Sigmoid colon (tissue), 7 donors: Measurements from ENCODE around the gene ANKRD33. TPM values are rescaled to one million over a fixed set of nuclear protein-coding genes. Genes with fewer than 3 reads are reported as not detected.

Source experiments
- DNase-seq: peaks from one replicate; pipeline ENCODE4 v3.0.0-alpha.2; 2019
- H3K27ac ChIP-seq, 4 donors: fragments of 200-600 bp; sonication (generic); one replicate each; pipeline ENCODE4 v1.5.1; 2016 to 2019; ENCODE audit warnings: mild to moderate bottlenecking in 1 of 4
- H3K27me3 ChIP-seq, 3 donors: fragments of 200-600 bp; sonication (generic); one replicate each; pipeline ENCODE4 v1.5.1; 2019; ENCODE audit warnings: mild to moderate bottlenecking in 1 of 3
- H3K36me3 ChIP-seq, 4 donors: fragments of 200-600 bp; sonication (generic); one replicate each; pipeline ENCODE4 v1.5.1; 2016 to 2019
- H3K4me1 ChIP-seq, 4 donors: fragments of 200-600 bp; sonication (generic); one replicate each; pipeline ENCODE4 v1.5.1; 2017 to 2019
- H3K4me3 ChIP-seq, 4 donors: fragments of 200-600 bp; sonication (generic); one replicate each; pipeline ENCODE4 v1.5.1; 2017 to 2019; ENCODE audit warnings: mild to moderate bottlenecking in 2 of 4, moderate library complexity in 1 of 4
- H3K9me3 ChIP-seq, 4 donors: fragments of 200-600 bp in 3 of 4; sonication (generic) in 3 of 4; one replicate each; pipeline versions ENCODE4 v1.5.1 to v1.6.1; 2013 to 2019
- EP300 ChIP-seq, 4 donors: sonication (generic); formaldehyde crosslinking; IDR thresholded peaks; one replicate each; pipeline ENCODE4 v1.6.1; 2017; ENCODE audit warnings: antibody characterized with exemption in 4 of 4
- POLR2A ChIP-seq, 2 donors: fragments of 450-650 bp; IDR thresholded peaks; one replicate each; pipeline ENCODE4 v1.6.1; 2016; ENCODE audit warnings: antibody characterized with exemption in 2 of 2, mild to moderate bottlenecking in 2 of 2, moderate library complexity in 2 of 2
- POLR2AphosphoS5 ChIP-seq, 4 donors: sonication (generic); formaldehyde crosslinking; IDR thresholded peaks; one replicate each; pipeline ENCODE4 v1.6.1; 2017; ENCODE audit warnings: antibody characterized with exemption in 4 of 4
- WGBS, 2 donors: extraction: QIAGEN DNeasy Blood & Tissue Kit; methylation state at CpG; one replicate each; pipeline ENCODE4 v1.1.7; 2013; 5-methylcytosine and 5-hydroxymethylcytosine counted together
- intact Hi-C: fragments of 100-400 bp; cut with DNase I; formaldehyde crosslinking; loops from one replicate; pipeline ENCODE4 v1.15.1; 2023
- polyA plus RNA-seq, 3 donors: library from polyadenylated mRNA; stranded (reverse); fragments of 200-250 nt; gene quantifications; one replicate each; pipeline ENCODE4 v1.2.3, GENCODE V29; 2013
- total RNA-seq, 4 donors: library from RNA; depleted of rRNA; stranded (reverse); fragments of >200 nt; gene quantifications; one replicate each; pipeline ENCODE4 v1.1.0, GENCODE V29; 2016
- TF ChIP-seq, protein P1 (sequence below), 4 experiments: fragments of 450-650 bp in 3 of 4; fragments of 200-600 bp in 1 of 4; IDR thresholded peaks; one replicate each; pipeline ENCODE4 v1.5.1; 2016 to 2019; ENCODE audit warnings: antibody characterized with exemption in 4 of 4, mild to moderate bottlenecking in 3 of 4, moderate library complexity in 2 of 4
- donor health status: healthy with polysubstance abuse.
- donor health status: Bipolar disorder and iron deficiency.
- donor health status: healthy.

The ANKRD33 gene
- total and polyA plus RNA-seq, 7 donors = 0.16 TPM; not detected in 6

DNA sequence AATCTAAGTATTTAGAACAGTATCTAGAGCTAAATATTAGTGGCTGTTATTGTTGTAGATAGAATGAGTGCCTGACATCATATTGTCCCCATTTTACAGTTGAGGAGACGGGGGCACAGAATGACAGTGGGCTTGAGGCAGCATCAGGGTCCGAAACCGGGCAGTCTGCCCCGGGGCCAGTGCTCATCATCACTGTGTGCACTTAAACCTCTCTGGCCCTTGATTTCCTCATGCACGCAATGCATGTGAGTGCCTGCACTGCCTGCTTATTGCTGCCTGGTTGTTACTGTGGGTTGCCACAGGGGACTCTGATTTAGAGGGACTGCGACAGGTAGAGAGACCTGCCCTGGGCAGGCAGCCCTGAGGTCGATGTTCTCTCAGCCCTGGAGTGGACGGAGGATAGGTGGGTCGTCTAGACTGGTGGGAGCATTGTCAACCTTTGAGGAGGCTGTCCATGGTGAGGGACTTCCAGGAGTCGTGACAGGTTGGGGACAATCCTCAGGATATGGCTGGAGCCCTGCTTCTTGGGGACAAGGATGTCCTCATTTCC, 29.2 kb downstream of the ANKRD33 start:
- TF ChIP-seq EP300 (IDR thresholded peaks at IDR 0.05) (no peak), POLR2A (IDR thresholded peaks at IDR 0.05) (no peak), POLR2AphosphoS5 (IDR thresholded peaks at IDR 0.05) (no peak)
- TF ChIP-seq, protein P1, sequence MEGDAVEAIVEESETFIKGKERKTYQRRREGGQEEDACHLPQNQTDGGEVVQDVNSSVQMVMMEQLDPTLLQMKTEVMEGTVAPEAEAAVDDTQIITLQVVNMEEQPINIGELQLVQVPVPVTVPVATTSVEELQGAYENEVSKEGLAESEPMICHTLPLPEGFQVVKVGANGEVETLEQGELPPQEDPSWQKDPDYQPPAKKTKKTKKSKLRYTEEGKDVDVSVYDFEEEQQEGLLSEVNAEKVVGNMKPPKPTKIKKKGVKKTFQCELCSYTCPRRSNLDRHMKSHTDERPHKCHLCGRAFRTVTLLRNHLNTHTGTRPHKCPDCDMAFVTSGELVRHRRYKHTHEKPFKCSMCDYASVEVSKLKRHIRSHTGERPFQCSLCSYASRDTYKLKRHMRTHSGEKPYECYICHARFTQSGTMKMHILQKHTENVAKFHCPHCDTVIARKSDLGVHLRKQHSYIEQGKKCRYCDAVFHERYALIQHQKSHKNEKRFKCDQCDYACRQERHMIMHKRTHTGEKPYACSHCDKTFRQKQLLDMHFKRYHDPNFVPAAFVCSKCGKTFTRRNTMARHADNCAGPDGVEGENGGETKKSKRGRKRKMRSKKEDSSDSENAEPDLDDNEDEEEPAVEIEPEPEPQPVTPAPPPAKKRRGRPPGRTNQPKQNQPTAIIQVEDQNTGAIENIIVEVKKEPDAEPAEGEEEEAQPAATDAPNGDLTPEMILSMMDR (IDR thresholded peaks at IDR 0.05) = no peak
- intact Hi-C loops = no loop called here
- no peak for DNase-seq
- WGBS, 2 donors = 91 to 92% methylated on average over 10 of the region's 10 CpGs
- Histone ChIP-seq H3K4me3 (no peak overlapping the region), H3K9me3 (no peaks in the 10 kb centered on the region), H3K27ac (no peak overlapping the region), H3K27me3 (peaks cover 0 to 7% (median 0%) of the 10 kb centered on the region in 3 donors), H3K36me3 (peaks cover 0 to 9% (median 0%) of the 10 kb centered on the region in 4 donors), H3K4me1 (peaks cover 0 to 11% (median 7%) of the 10 kb centered on the region in 4 donors)

DNA sequence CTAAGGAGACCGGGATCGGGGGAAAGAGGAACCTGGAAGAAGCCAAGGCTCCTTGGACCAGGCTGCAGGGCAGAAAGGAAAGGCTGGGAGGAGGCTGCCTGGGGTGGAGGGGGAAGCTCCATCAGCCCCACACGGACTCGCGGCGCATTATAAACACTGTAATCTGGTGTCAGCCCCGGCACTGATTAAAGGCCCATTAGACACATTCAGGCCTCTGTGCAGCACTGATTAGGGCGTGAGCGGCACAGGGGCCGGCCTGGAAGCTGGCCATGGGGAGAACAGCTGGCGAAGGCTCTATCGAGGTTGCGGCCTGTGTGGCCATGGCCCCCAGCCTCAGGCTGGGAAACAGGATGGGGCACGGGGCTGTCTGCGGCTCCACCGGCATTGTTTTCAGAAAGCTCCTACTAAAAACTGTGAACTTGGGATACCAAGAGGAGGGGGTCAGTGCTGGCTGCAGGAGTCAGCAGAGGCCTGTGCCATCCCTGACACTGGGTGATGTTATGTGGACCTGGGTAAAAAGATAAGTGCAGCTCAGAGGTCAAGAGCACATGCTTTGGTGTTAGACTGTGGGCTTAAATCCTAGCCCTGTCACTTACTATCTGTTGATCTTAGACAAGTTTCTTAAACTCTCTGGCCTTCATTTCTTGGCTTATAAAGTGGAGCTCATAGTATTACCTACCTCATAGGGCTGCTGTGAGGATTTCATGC, 30.0 kb downstream of the ANKRD33 start:
- peak overlapping the region in 1 of 4 donors; percentile 34 for H3K27ac ChIP-seq
- H3K4me3 ChIP-seq = no peak overlapping the region
- 72 to 74% methylated on average over 16 of the region's 16 CpGs for WGBS, 2 donors

GRCh38 chr12:51920046-51920445, 32.1 kb downstream of the ANKRD33 start:
- Histone ChIP-seq H3K9me3 (no peaks in the 10 kb centered on the region), H3K27me3 (peaks cover 0 to 10% (median 0%) of the 10 kb centered on the region in 3 donors), H3K27ac (no peak overlapping the region), H3K36me3 (peaks cover 0 to 9% (median 0%) of the 10 kb centered on the region in 4 donors), H3K4me3 (no peak overlapping the region), H3K4me1 (peaks cover 0 to 12% (median 10%) of the 10 kb centered on the region in 4 donors)
- TF ChIP-seq, protein P1 (IDR thresholded peaks at IDR 0.05) = no peak
- TF ChIP-seq EP300 (IDR thresholded peaks at IDR 0.05) (no peak), POLR2AphosphoS5 (IDR thresholded peaks at IDR 0.05) (no peak)
- peak; percentile 52 for DNase-seq
- intact Hi-C loops = no loop called here
- 88 to 91% methylated on average over 2 of the region's 2 CpGs for WGBS, 2 donors

More for the DNA sequence above, 30.0 kb downstream of the ANKRD33 start:
- Histone ChIP-seq H3K4me1 (peaks cover 0 to 15% (median 6%) of the 10 kb centered on the region in 4 donors), H3K27me3 (peaks cover 0 to 4% (median 0%) of the 10 kb centered on the region in 3 donors), H3K36me3 (peaks cover 0 to 9% (median 0%) of the 10 kb centered on the region in 4 donors), H3K9me3 (no peaks in the 10 kb centered on the region)
- DNase-seq = peak; percentile 39
- no peak for TF ChIP-seq POLR2A (IDR thresholded peaks at IDR 0.05)
- TF ChIP-seq, protein P1 (IDR thresholded peaks at IDR 0.05) = no peak
- no peak for TF ChIP-seq EP300 (IDR thresholded peaks at IDR 0.05)
- no peak for TF ChIP-seq POLR2AphosphoS5 (IDR thresholded peaks at IDR 0.05)
- intact Hi-C loops = no loop called here

DNA sequence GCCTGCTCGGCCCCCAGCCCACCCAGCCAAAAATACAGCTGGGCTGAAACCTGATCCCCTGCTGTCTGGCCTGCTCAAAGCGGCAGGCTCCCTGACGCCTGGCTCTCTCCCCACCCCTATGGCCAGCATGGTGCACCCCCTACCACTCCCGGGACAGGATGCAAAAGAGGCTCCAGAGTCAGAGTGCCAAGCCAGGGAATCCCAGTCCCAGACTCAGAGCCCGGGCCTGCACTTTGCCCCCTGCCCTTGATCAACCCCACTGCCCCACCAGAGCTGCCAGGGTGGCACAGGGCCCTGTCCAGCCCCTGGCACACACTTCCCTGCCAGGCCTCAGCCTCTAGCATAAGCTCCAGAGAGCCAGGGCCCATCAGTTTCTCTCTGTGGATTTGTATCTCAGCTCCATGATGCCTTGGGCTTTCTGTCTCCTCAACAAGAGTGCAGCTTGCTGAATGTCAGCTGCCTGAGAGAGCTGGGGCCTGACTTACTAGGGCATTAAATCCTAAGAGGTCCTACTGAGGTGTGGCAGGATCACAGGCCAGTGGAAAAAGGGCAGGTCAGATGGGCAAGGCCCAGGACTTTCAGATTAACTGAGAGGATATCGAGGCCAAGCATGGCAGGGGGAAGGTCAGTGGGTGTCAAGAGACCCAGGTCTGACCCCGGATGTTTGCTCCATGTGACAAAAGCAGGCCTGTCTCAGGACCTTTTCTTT, 33.3 kb downstream of the ANKRD33 start:
- Histone ChIP-seq H3K36me3 (peaks cover 0 to 2% (median 0%) of the 10 kb centered on the region in 4 donors), H3K4me1 (peaks cover 0 to 12% (median 10%) of the 10 kb centered on the region in 4 donors), H3K9me3 (no peaks in the 10 kb centered on the region), H3K27me3 (peaks cover 0 to 10% (median 0%) of the 10 kb centered on the region in 3 donors), H3K27ac (no peak overlapping the region), H3K4me3 (no peak overlapping the region)
- peak; percentile 51 for DNase-seq
- intact Hi-C loops = no loop called here
- TF ChIP-seq POLR2A (IDR thresholded peaks at IDR 0.05) = no peak
- TF ChIP-seq POLR2AphosphoS5 (IDR thresholded peaks at IDR 0.05) = no peak
- TF ChIP-seq, protein P1 (IDR thresholded peaks at IDR 0.05) = no peak
- no peak for TF ChIP-seq EP300 (IDR thresholded peaks at IDR 0.05)
- 73 to 76% methylated on average over 7 of the region's 7 CpGs for WGBS, 2 donors
